Posterior vena cava (tissue), 2 donors: ENCODE measurements around the gene UBE2E1. TPM values are rescaled to one million over a fixed set of nuclear protein-coding genes. Genes with fewer than 3 reads are reported as not detected.
A peak's percentile ranks its signal among the peaks of the same experiment; 100 is the strongest.
"Not testable (repeated sequence)": the region's sequence is repeated elsewhere in the genome, so short reads cannot be mapped to it uniquely, and the experiment has no call there.

Experiments used
- DNase-seq: peaks from one replicate; pipeline ENCODE4 v3.0.0-alpha.2; 2020; ENCODE audit warnings: low spot score
- intact Hi-C, 2 donors: fragments of 100-400 bp; cut with DNase I; formaldehyde crosslinking; loops; one replicate each; pipeline versions ENCODE4 v1.14.1 to v1.14.2; 2022 to 2023
- total RNA-seq, 2 donors: library from RNA; stranded (reverse); fragmentation: NEBNext Ultra II Directional; extraction: Animal tissue kit (Norgen Biotek cat#: 25700); gene quantifications; one replicate each; pipeline ENCODE4 v1.2.1, GENCODE V29; 2021
- donor health status: DM: yes; HTN: yes; CAD: no.
- donor health status: DM: yes; HTN: yes; CAD: no.

The UBE2E1 gene
- total RNA-seq, 2 donors from 2014 or later: 88.4 to 135 TPM

- intact Hi-C loops: no loop called here
- DNase-seq: no peak
Observed at GRCh38 chr3:23900744-23901143, 95.0 kb downstream of the UBE2E1 start.

- DNase-seq: no peak
- intact Hi-C loops: no loop called here
Observed at GRCh38 chr3:23904545-23904944, 98.8 kb downstream of the UBE2E1 start.

GRCh38 chr3:23909341-23909740 is 103.6 kb downstream of the UBE2E1 start:
- intact Hi-C loops: no loop called here

DNA sequence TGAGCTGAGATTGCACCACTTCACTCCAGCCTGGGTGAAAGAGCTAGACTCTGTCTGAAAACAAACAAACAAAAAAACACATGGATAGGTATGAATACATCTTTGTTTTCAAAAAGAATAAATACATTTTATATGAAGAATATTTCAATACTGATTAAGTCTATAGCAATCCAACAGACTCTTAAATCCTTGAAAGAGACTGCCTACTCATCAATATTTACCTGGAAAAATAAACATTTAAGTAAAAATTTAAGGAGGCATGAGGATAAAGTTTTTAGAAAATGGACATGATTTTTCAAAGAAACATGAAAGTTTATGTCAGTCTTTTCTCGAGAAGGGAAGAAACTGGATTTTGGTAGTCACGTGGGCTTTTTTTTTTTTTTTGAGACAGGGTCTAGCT is 105.6 kb downstream of the UBE2E1 start:
- intact Hi-C loops: no loop called here
- DNase-seq: no peak

More at GRCh38 chr3:23909341-23909740, 103.6 kb downstream of the UBE2E1 start:
- DNase-seq: no peak

DNA sequence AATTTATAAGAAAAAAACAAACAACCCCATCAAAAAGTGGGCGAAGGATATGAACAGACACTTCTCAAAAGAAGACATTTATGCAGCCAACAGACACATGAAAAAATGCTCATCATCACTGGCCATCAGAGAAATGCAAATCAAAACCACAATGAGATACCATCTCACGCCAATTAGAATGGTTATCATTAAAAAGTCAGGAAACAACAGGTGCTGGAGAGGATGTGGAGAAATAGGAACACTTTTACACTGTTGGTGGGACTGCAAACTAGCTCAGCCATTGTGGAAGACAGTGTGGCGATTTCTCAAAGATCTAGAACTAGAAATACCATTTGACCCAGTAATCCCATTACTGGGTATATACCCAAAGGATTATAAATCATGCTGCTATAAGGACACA is 106.6 kb downstream of the UBE2E1 start:
- DNase-seq, intact Hi-C loops: not testable (repeated sequence)

DNA sequence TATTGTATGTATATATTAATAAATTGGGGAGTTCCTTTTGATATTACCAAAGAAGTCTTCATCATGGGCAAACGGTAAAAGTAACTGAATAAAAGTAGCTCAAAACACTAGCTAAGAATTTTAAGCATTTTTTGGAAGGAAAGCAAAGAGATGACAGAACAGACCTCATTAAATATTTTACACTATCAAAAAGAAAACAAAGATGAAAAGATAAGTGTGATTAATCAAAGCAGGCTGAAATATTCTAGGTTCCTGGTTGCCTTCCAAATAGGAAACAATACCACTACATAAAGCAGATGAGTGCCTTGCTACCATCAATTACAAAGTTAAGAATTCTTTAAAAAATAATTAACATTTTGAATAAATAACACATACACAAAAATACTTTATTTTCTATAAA is 107.4 kb downstream of the UBE2E1 start:
- intact Hi-C loops: no loop called here
- no peak for DNase-seq

DNA sequence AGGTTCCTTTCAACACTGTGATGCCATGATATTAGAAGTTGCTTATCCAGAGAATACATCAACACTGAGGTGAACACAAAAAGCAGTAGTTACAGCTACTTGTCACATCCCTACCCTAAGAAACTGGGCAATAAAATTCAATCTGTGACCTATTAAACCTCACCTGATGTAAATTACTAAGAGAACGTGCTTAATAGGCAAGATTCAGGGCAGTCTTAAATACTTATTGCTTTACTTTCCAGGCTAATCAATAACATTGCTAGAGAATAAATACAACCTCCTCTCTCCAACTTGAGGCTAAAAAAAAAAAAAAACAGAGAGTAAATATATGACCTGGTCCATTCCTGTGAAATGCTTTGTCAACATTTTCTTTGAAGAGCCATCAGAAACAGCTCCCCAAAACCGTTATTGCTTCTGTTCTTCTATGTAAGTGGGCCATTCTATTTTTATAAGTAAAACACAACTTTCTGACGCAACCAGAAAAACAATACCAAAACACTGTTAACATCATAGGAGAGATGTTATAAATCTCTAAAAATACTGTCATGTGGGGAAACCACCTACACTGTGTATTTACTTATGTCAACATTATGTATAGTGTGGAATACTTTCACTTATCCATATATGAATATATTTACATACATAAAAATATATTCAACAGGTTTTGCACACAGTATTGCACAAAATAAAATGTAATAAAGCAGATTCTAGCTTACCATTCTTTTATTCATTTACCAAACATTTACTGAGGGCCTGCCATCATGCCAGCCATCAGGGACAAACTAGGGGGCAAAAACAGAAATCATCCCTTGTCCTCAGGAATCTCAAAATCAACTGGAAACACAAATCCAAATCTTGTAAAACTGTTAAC is 108.4 kb downstream of the UBE2E1 start:
- intact Hi-C loops: no loop called here
- DNase-seq: no peak

DNA sequence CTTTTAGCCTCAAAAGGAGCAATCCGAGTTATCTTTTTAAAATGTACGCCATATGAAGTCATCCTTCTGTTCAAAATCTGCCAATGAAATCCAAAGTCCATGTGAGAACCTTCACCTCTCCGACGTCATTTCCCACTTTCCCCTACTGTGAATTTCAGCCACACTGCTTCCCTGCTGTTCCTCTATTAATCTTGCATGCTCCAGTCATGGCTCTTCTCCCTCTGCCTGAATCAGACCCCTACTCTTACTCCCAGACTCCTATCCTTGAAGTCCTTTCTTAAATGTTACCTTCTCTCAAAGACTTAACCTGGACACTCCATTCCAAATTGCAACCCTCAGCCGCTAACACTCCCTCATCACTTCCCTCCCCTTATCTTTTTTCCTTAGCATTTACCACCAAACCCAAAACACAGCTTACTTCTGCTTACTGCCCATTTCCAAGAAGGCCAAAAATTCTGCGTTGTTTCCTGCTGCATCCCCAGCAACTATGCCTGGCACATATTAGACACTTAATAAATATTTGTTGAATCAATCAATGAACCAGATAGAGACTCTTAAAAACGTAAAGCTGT is 109.9 kb downstream of the UBE2E1 start:
- intact Hi-C loops: no loop called here
- DNase-seq: no peak

GRCh38 chr3:23916152-23916885 is 110.6 kb downstream of the UBE2E1 start:
- intact Hi-C loops: no loop called here
- DNase-seq: peak; percentile 81

DNA sequence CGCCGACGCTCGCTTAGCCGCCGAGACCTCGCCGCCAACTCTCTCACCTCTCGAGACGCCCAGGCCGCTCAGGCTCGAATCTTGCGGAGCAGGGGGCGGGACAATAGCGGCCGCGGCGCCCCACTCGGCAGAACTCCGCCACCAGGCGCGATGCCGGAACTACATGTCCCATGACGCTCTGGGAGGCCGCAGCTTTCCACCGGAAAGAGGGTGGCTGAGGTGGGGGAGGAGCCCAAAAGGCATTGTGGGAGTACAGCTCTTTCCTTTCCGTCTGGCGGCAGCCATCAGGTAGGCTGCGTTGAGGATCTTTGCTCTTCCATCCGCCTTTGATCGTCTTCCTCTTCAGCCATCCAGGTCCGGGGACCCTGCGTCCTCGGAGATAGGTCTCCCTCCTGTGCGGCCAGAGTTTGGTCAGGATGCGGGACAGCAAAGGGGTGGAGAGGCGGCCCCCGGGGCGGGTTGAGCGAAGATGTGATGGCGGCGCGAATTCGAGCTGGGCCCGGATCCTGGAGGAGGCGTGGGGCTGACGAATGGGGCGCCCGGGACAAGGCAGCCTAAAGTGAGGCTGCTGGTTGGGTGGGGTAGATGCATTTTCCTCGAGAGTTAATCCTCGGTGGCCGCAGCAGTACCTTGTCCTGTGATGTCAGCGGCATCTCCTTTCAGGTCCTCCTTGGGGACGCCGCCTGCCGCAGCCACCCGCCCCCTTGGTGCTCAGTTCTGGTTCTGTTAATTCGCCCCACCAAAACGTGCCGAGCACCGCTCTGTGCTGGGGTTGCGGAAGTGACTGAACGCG is 111.3 kb downstream of the UBE2E1 start, which contains the start of the genes NKIRAS1 and RPL15:
Gene NKIRAS1 (minus strand): TSS at position 105 of the 793 bp plus-strand sequence. CDS start 6,086 bp downstream, outside the sequence.
Gene RPL15 (plus strand): TSS at position 247 of the 793 bp plus-strand sequence. CDS start 728 bp downstream, outside the sequence.
- DNase-seq: peak; percentile 99
- intact Hi-C loops: no loop called here

GRCh38 chr3:23917679-23918303 is 112.0 kb downstream of the UBE2E1 start:
- intact Hi-C loops, DNase-seq: not testable (repeated sequence)

DNA sequence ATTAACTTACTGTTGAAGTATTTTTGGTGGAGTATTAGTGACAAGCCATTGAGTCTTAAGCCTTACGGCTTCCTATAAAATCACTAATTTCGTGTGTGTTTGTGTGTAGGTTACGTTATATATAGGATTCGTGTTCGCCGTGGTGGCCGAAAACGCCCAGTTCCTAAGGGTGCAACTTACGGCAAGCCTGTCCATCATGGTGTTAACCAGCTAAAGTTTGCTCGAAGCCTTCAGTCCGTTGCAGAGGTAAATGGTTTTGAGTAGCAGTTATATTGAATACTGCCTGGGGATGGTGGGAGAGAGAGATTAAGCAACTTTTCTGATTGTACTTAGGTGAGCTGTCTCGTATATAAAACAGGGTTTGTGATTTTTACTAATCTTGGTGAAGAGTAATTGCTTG is 112.6 kb downstream of the UBE2E1 start:
- intact Hi-C loops: not testable (repeated sequence)

GRCh38 chr3:23919628-23920027 is 113.9 kb downstream of the UBE2E1 start:
- no peak for DNase-seq
- intact Hi-C loops: no loop called here

More for the DNA sequence above, 112.6 kb downstream of the UBE2E1 start:
- not testable (repeated sequence) for DNase-seq

DNA sequence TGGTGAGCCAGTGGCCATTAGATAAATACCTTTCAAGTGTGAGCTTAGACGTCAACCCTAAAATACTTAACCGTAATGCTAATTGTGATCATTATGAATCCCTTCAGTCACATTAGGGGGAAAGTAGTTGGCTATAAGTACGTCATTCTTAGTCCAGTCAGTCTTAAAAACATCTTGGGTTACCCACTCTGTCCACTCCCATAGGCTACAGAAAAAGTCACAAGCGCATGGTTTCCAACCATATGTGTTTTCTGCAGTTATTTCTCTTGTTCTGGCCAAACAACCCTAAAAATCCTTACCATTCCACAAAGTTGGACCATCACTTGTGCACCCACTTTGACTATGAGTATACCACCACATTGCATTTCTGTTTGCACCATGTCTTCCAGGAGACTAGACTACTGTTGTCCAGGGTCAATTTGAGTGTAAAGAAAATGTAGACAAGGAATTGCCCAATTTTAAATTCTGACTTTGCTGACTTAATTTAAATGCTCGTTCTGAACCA is 114.4 kb downstream of the UBE2E1 start:
- intact Hi-C loops: no loop called here
- no peak for DNase-seq

DNA sequence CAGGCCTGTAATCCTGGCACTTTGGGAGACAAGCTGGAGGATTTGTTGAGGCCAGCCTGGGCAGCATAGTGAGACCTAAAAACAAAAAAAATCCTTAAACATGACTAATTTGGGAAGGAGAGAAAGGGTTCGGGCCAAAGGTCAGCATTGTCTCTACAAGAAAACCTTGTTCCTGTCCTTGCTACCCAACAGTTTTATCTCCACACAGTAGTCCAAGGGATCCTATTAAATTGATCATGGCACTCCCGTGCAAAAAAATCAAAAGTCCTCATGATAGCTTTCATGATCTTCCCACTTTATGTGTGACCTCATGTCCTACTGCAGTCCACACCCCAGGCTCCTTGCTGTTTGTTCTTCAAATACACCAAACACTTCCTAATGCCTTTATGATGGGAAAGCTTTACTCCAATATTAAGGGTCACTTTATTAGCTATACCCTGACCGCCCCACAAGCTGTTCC is 115.3 kb downstream of the UBE2E1 start:
- no peak for DNase-seq
- intact Hi-C loops: no loop called here

GRCh38 chr3:23923786-23924185 is 118.0 kb downstream of the UBE2E1 start:
- no peak for DNase-seq
- intact Hi-C loops: no loop called here

GRCh38 chr3:23926246-23926645 is 120.5 kb downstream of the UBE2E1 start:
- intact Hi-C loops: no loop called here

GRCh38 chr3:23926736-23927135 is 121.0 kb downstream of the UBE2E1 start:
- intact Hi-C loops: no loop called here
- no peak for DNase-seq

More at GRCh38 chr3:23926246-23926645, 120.5 kb downstream of the UBE2E1 start:
- DNase-seq: no peak
